Endometrial microvascular endothelial cells (primary cell): Measurements from ENCODE around the gene PLA2G4B. TPM values are rescaled to one million over a fixed set of nuclear protein-coding genes. Genes with fewer than 3 reads are reported as not detected.

Experiments used
- in situ Hi-C: cut with HindIII; loops from 2 replicates; pipeline ENCODE4 v1.10.0; 2017; ENCODE audit warnings: low sequenced_read_pairs, low pct_unique_long_range_greater_than_20kb; ENCODE audit errors: inconsistent ontology term
- total RNA-seq: library from RNA; depleted of rRNA; stranded (reverse); fragments of >200 nt; gene quantifications from one replicate; pipeline ENCODE4 v1.2.3, GENCODE V29; 2015; ENCODE audit errors: inconsistent ontology term

The PLA2G4B gene
- total RNA-seq, 1 donor from 2014 or later = not detected

GRCh38 chr15:41861736-41862356 lies 23.2 kb downstream of the PLA2G4B start:
- in situ Hi-C loops = no loop called here

- in situ Hi-C loops = no loop called here
Observed at GRCh38 chr15:41862515-41863116, 24.0 kb downstream of the PLA2G4B start.

DNA sequence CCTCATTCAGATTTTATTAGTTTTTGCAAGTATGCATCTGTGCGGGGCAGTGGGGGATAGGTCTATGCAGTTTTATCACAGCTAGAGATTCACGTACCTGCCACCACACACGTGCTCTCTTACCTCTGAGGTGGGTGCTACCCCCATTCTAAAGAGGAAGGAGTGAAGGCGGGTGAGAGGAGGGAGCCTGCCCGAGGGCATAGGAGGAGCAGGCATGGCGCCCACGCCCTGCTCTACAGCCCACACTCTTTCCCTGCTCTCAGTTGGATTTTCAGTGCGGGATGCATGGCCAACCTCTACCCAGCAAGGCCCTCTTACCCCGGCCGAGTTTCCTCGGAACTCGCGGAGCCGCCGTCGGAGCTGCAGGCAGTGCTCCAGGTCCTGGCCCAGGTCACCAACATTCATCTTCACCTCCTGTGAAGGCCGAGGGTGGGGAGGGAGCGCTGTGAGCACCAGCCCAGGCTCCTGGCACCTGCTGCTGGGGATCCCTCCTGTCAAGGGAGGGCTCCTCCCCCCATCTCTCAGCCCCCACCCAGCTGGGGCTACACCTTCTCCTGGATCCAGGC lies 26.9 kb downstream of the PLA2G4B start:
- in situ Hi-C loops = no loop called here

- in situ Hi-C loops = no loop called here
Observed at GRCh38 chr15:41866263-41866703, 27.6 kb downstream of the PLA2G4B start.

- in situ Hi-C loops = no loop called here
Observed at GRCh38 chr15:41866872-41867579, 28.4 kb downstream of the PLA2G4B start.

DNA sequence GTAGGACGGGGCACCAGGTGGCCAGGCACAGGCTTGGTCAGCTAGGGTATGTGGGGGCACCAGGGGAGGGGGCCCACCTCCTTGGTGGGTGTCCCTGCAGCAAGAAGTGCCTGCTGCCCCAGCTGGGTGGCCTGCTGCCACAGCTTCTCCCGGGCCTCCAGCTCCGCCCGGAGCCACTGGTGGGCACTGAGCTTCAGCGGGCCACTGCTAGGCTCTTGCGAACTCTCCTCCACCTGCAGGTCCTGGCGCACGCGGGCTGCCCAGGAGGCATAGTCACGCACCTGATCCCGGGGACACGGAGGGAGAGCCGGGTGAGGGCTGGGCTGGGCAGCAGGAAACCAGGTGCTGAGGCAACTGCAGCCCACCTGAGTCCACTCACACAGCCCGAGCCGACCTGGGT lies 29.7 kb downstream of the PLA2G4B start:
- in situ Hi-C loops = no loop called here

DNA sequence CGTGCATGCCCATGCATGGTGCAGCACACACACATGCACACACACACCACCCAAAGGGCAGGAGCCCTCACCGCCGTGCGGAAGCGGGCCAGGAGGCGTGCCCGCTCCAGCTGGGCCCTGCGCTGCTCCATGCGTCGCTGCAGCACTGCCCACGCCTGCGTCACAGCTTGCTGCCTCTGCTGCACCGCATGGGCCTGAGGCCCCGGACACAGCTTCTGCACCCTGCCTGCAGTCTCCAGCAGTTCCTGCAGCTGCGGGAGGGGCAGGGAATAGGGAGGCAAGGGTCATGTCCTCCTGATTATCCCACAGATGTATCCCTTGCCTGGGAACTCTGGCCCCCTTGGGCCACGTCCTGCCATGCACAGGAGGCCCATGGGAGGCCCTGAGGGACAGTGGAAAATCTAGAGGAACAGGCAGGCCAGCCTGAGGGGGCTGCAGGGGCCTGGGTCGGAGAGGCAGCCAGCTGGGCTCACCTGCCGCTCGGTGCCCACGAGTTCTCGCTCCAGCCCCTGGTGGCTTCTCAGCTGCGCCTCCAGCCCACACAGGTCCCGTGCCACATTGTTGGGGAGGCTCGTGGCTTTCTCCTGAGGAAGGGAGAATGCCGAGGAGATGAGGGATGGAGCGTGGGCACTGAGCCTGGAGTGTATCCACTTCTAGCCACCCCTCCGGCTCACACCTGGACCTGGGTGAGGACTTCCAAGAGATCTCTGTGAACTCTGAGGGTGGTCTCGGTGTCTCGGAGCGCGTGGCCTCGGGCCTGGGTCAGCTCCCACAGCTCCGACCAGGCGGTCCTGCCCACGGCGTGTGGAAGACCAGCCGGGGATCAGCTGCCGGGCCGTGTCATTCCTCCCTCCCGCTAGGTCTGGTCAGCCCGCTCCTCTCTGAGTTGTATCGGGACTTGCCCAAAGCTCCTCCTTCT lies 31.4 kb downstream of the PLA2G4B start:
- in situ Hi-C loops = no loop called here

DNA sequence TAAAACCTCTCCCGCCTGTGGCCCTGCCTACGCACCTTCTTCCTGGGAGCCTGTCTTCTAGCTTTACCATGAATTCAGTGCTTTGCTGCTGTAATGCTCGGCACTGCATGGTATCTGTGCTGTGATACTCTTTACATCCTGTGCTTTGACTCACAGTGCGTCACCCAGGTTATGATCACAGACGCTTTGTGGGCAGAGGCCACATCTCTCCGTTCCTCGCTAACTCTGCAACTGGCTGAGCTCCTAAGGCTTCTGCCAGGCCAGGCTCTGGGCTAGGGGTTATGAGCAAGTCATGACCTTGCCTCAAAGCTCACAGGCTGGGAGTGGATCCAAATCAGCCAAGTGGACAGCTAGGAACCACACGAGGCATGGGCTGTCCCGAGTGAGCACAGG lies 32.0 kb downstream of the PLA2G4B start:
- in situ Hi-C loops = no loop called here

- in situ Hi-C loops = no loop called here
Observed at GRCh38 chr15:41871175-41871905, 32.7 kb downstream of the PLA2G4B start.

DNA sequence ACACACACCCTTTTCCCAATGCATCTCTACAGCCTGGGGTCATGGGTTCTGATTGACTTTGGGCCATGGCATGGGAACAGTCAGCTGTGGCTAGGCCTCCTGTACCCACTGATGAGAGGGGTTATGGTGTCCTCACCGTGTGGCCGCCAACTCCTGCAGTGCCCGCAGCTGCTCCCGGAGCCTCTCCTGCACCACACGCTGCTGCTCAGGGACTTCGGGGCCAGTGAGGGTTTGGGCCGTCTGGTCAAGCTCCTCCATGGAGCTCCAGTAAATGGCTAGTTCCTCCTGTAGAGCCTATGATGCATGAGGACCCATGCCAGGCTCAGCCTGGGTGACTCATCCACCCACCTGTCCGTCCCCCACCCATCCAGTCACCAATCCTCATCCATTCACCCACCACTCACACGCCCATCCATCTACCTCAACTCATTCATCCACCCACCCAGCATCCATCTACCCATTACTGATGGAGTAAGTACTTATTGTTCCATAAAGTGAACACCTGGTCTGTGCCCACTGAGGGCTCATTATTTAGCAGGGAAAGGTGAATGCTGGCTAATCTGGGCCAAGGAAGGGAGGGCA lies 33.6 kb downstream of the PLA2G4B start:
- in situ Hi-C loops = no loop called here

- in situ Hi-C loops = no loop called here
Observed at GRCh38 chr15:41873711-41874110, 35.1 kb downstream of the PLA2G4B start.

- in situ Hi-C loops = no loop called here
Observed at GRCh38 chr15:41874736-41875135, 36.1 kb downstream of the PLA2G4B start.

GRCh38 chr15:41876007-41876406 lies 37.4 kb downstream of the PLA2G4B start:
- in situ Hi-C loops = no loop called here

GRCh38 chr15:41876689-41877088 lies 38.0 kb downstream of the PLA2G4B start:
- in situ Hi-C loops = no loop called here

DNA sequence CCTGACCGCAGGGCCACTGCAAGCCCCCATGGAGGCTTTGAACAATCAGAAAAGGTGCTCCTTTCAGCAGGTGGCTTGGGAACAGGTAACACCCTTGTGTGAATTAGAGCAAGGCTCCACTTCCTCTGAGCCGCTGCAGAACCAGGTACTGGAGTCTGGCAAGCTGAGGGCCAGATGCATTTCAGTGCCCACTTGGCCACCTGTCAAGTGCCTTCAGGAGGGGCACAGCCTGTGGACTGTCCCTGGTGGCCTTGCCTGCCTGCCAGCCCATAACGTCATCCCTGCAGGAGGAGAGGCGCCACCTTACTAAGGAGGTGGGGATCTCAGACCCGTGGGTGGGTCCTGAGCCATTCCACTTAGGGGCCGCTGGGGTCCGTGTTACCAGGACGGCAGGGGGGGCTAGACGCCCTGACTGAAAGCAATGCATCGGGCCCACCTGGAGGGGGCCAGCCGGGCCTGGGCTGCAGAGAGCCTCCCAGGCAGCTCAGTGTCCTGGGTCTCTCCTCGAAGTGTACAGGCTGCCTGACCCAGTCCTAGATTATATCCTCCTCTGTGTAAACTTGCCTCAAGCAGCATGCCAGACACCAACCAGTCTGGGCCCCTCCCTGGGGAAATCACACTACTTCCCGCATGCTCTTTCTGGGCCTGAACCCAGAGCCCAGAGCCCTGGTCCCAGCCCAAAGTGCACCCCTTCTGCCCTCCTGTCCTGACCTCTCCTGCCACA lies 39.1 kb downstream of the PLA2G4B start:
- in situ Hi-C loops = no loop called here

DNA sequence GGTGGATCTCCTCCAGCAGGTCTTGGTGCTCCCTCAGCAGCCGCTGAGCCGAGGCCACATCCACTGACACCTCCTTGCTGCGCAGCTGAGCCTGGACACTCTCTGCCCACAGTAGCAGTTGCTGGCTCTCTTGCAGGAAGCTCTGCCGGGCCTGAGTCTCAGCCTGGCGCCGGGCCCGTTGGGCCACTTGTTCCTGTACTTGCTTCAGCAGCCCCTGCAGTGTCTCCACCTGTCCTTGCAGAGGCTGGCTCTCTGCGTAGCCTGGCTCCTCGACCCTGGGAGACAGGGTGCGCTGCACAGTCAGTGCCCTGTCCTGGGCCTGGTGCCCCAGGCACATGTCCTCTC lies 39.7 kb downstream of the PLA2G4B start:
- in situ Hi-C loops = no loop called here

DNA sequence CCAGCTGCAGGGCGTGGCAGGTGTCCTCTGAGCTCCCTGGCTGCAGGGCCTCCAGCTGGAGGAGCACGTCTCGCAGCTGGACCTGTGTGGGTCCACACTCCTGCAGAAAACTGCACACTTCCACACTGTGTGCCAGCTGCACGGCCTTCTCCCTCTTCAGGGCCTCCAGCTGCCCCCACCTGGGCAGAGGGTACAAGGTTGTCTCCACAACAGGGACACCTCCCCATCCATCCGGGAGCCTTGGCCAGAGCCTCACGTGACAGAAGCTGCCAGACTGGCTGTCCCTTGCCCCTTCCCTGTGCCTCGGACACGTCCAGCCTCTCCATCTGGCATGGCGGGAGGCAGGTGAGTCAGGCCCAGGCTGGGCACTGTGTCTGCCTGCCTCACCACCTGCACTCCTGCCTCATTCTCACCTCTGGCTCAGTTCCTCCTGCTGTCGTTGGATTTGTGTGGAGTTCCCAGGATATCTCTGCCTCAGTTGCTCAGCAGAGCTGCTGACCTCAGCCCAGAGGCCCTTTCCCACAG lies 40.7 kb downstream of the PLA2G4B start:
- in situ Hi-C loops = no loop called here
